GM18505 (cell line): ENCODE data around the gene DYRK1A.

Source experiments
- ATAC-seq: cut with Tn5 transposase; IDR thresholded peaks from one replicate; pipeline ENCODE4 v1.9.1; 2021; ENCODE audit not compliant: unreplicated experiment
- POLR2A ChIP-seq: IDR thresholded peaks from 4 replicates; pipeline ENCODE4 v1.6.1; 2011; ENCODE audit warnings: borderline replicate concordance; ENCODE audit not compliant: insufficient read depth, insufficient read length; ENCODE audit errors: extremely low read depth

Gene DYRK1A

DNA sequence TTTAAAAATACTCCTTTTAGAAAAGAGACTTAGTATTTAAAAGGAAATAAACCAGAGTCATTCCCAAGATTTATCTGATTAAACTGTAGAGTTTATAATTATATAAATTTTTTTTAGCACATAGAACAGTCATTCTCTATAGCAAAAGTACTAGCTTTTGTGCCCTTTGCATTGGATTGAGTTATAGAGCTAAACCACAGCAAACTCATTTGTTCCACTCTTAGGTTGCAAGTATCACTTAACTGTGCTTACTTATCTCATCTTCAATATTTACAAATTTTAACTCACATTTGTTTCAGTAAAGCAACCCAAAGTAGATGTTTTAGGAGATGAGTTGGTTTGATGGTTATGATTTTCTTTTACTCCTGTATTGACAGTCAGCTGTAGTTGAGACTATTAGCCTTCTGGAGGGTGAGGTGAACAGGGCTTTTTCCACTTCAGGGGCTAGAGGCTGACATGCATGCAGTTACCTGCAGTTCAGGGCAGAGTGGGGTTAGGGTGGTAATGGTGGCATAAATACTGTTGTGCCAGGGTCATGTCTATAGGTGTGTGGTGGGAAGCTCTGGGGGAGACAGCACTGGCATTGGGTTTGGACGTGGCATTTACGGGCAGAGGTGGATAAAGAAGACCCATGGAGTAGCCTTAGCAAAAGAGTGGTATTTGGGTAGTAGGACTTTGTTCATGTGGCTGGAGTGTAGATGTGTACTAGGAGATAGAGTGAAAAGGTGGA, 42.1 kb downstream of the DYRK1A start:
- ATAC-seq, result no peak
- TF ChIP-seq POLR2A, result no peak

DNA sequence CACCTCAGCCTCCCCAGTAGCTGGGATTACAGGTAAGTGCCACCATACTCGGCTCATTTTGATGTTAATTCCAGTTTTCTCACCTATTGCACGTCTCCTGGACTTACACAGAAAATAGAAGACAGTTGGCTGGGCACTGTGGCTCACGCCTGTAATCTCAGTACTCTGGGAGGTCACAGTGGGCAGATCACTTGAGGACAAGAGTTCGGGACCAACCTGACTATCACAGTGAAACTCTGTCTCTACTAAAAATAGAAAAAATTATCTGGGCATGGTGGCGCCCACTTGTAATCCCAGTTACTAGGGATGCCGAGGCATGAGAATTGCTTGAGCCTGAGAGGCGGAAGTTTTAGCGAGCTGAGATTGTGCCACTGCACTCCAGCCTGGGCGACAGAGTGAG, 44.1 kb downstream of the DYRK1A start:
- no peak for TF ChIP-seq POLR2A
- no peak for ATAC-seq

DNA sequence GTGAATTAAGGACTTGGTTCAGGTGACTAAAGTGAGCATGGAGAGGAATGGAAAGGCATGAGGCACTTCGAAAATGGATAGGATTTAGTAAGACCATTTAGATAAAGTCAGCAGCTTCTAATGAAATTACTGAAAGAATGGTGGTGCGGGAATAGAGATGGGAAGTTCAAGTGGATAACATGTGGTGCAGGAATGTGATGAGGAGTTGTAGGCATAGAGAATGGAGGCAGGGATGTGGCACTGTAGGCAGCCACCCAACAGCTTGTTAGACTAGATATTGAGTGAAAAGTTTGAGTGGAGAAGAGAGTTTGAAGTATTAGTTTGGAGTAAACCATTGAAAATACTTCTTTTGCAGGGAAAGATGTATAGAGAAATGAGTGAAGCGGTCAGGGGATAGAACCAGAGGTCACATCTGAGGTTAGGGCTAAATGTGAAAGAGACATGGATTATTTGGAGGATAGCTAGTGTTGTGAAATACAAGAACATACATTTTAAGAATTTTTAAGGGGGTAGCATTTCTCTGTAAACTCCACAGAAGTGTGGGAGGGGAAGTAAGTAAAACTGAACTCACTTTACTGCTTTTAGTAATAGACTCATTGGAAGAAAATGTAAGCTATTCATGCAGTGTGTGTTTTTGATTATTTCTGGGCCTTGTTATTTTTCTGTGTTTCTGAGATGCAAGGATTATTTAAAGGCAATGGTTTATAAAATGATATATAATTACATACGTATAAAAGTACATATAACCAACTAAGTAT, 46.2 kb downstream of the DYRK1A start:
- no peak for TF ChIP-seq POLR2A

DNA sequence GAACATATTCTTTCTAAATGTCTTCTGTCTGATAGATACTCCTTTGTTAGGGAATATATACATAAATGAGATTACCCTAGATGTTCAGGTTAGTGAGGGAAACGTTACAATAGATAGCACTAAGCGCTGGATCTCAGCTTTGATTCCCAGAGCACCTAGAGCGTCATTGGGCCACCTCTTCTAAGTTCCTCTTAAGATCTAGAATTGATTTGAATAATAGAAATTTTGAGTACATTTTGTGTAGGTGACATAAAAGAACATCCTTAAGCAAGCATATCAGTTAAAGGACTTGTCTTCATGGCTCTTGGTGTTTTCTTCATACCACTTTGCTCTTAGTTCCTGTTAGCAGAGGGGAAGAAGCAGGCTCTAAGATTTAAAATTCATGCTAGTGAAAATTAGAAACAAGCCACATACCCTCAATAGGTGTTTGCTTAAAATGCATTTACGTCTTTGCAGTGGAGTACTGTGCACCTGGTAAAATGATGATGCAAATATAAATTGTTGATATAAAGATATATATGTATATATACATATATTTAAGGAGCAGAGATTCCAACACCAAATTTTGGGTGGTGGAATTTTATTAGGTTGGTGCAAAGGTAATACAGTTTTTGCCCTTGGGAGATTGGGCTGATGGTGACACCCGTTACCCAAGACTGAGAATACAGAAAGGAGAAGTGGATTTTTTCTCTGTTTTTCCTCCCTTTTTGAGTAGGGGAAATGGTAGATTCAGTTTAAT, 47.1 kb downstream of the DYRK1A start:
- ATAC-seq, result no peak

More for the DNA sequence above, 46.2 kb downstream of the DYRK1A start:
- ATAC-seq, result no peak

DNA sequence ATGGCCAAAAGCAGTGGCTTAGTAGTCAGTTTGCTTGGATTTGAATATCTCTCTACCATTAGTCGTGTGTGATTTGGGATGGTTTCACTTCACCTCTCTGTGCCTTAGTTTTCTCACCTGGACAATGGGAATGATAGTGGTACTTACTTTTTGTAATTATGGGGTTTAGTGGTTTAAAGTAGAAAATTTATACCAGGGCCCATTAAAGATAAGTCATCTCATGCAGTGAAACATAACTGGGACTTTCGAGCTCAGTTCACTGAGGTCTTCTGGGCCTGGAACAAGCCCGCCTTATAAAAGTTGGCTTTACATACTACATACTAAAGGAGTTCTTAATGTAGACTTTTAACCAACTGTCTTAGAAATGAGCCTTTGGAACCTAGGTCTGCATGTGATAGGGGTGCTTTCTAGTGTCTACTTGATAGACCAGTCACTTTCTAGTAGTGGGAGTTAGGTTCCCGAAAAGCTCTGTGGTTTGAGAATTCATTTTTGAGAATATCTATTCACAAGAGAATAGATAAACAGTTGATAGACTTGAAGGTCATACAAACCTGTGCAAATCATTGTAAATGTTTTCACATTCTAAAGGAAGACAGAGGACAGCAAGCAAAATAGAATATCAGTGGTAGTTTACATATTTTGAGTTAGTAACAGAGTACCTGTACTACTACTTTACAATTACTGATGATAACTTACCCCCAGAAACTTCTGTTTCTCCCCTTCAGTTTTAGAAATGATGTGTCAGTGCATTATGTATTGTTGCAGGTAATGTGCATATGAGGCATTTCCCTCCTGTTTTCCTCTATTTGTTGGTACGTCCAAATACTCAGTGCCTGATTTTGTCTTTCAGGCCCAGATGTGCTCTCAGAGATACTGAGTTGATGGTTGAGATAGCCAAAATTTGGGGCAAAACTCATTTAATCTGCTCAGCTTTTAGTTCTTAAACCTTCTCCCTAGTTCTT, 48.0 kb downstream of the DYRK1A start:
- no peak for ATAC-seq
- TF ChIP-seq POLR2A, result no peak

More for the DNA sequence above, 47.1 kb downstream of the DYRK1A start:
- TF ChIP-seq POLR2A, result no peak

DNA sequence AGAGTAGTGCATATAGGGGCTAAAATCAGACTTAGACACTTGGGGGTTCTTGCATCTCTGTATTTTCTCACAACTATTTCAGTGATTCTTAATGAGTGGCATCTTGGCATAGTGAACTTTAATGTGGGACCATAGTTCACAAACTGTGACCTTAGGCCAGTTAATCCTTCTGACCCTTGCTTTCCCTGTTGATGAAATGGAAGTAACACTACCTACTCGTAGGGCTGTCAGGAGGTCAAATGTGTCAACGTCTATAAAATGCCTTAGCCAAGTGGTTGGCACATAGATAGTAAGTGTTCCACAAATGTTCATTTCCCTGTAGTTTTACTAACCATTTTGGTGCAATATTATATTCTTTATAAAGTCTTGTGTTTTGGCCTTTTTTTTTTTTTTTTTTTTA, 49.4 kb downstream of the DYRK1A start:
- no peak for TF ChIP-seq POLR2A
- ATAC-seq, result no peak

DNA sequence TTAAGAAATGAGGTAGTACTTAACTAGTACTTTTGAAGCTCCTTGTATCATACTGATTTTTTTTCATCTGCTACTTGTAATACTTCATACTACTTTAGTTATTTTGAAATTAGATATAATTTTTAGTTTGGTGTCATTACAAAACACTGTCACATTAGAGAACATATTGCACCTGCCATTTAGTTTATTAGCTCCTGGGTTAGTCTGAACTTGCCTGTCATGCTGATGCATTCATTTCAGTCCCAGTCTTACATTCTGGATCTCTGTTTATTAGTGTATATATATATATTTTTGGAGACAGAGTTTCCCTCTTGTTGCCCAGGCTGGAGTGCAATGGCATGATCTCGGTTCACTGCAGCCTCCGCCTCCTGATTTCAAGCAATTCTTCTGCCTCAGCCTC, 50.3 kb downstream of the DYRK1A start:
- TF ChIP-seq POLR2A, result no peak
- ATAC-seq, result no peak

DNA sequence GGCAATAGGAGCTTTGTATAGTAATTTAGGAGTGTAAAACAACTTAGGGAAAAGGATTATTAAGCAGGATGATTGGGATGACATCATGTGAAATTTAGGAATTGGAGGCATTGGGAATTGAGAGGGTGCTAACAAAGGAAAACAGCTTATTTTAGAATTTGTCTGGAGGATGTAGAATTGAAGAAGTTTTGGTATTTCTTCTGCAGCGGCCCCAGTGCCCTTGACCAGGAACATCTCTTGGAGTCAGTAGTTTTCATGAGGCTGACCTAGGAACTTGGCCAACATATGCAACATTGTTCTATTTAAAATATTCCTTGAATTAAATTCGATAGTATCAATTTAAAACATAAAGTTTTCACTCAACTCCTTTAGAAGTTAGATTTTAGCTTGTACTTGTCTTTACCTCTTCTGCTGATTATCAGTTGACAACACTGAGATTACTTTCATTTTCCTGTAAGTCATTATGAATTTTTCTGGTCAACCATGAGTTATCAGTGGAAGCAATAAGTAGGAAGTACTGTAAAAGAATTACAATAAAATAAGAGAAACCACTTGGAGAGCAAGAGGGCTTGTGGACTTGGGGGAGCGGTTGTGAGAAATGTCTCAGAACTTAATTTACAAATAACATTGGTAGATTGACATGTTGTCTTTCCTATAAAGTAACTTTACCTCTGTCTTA, 52.8 kb downstream of the DYRK1A start:
- no peak for ATAC-seq
- no peak for TF ChIP-seq POLR2A

DNA sequence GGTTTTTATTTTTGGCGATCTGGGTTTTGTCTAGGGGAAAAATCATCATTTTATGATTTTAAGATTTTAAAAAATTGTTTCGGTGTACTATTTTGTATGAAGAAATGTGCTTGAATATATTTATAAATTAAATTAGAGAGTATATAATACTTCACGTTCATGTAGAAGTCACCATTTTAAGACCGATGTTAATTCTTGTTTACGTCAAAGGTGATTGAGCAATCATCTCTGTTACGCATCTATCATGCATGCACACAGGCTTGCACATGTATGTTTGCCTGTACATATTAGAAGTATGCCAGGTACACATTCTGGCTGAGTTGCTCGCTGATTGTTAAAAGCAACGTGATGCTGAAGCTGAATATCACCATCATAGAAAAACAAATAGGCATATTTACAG, 54.7 kb downstream of the DYRK1A start:
- no peak for ATAC-seq
- no peak for TF ChIP-seq POLR2A

DNA sequence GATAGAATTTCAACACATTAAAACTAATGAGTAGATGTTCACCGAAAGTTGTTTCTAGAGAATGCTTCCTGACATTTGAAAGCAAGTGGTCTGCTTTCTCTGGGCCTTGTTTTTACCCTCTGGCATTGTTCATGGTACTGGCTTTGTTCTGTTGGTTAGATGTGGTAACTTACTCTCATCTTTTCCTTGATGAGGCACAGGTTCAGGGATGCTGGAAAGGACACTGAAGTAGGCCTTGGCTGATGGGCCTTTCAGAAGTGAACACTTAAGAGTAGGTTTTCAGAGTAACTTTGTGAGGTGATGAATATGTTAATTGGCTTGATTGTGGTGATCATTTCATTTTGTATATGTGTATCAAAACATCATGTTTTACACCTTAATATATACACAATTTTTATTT, 55.8 kb downstream of the DYRK1A start:
- no peak for ATAC-seq
- no peak for TF ChIP-seq POLR2A

DNA sequence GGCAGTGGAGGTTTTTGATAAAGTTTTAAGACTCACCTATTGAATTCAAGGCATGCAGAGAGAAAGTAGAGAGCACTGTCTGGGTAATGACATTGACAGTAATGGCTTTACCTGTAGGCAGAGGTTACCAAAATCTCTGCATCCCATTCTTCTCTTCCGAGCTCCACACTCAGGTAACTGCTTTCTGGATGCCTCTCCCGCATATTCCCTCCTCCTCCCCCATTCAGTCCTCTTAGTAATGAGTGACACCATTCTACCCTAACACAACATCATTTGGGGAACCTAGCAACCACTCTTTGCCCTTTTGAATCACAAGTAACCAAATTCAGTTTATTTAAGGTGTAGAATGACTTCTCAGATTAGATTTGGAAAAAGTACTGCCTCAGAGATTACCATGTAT, 56.5 kb downstream of the DYRK1A start:
- no peak for ATAC-seq
- no peak for TF ChIP-seq POLR2A

DNA sequence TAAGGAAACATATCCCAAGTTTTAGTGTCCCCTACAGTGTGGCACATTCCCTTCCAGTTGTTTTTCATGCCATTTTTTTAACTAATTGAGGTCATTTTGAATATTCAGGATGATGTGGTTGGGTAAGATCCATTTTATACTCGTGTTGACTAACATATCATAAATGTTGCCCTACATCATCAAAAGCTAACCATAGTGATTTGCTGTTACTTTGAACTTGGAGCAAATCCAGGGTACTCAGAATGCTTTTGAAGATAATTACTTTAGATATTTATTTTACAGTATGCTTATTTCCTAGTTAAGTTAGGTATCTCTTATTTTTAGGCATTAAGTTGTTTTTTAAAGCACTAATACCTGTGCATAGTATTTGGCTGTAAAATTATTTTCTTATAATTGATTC, 57.8 kb downstream of the DYRK1A start:
- TF ChIP-seq POLR2A, result no peak
- ATAC-seq, result no peak
